SK-N-SH (cell line): ENCODE measurements around the gene CBFA2T2.

Source experiments
- EP300 ChIP-seq, 2 experiments: IDR thresholded peaks; 2 replicates each; pipeline versions ENCODE4 v1.4.0 to v1.6.1; 2012; ENCODE audit warnings: borderline replicate concordance in 1 of 2, low read depth in 1 of 2, low read length in 1 of 2
- FOXJ3 ChIP-seq: sonication (generic); formaldehyde crosslinking; IDR thresholded peaks from 2 replicates; pipeline ENCODE4 v1.5.1; 2020; ENCODE audit warnings: mild to moderate bottlenecking, missing genetic modification reagents
- GABPA ChIP-seq: IDR thresholded peaks from 2 replicates; pipeline ENCODE4 v1.4.0; 2012; ENCODE audit warnings: low read depth, mild to moderate bottlenecking
- GATA2 ChIP-seq: sonication (generic); formaldehyde crosslinking; IDR thresholded peaks from 2 replicates; pipeline ENCODE4 v1.5.0; 2020; ENCODE audit warnings: mild to moderate bottlenecking, missing genetic modification reagents
- JUND ChIP-seq: IDR thresholded peaks from 2 replicates; pipeline ENCODE4 v1.4.0; 2012
- NFIC ChIP-seq: IDR thresholded peaks from 2 replicates; pipeline ENCODE4 v1.4.0; 2012; ENCODE audit warnings: borderline replicate concordance
- POLR2AphosphoS5 ChIP-seq: IDR thresholded peaks from 2 replicates; pipeline ENCODE4 v1.6.1; 2012; ENCODE audit warnings: low read depth, low read length
- RFX5 ChIP-seq: IDR thresholded peaks from 2 replicates; pipeline ENCODE4 v1.6.1; 2012; ENCODE audit warnings: mild to moderate bottlenecking, improper control_type of control experiment, low read length
- RXRA ChIP-seq: IDR thresholded peaks from 2 replicates; pipeline ENCODE4 v1.4.0; 2012; ENCODE audit warnings: low read depth, mild to moderate bottlenecking, borderline replicate concordance
- TAF1 ChIP-seq: IDR thresholded peaks from 2 replicates; pipeline ENCODE4 v1.6.1; 2012; ENCODE audit warnings: low read depth, mild to moderate bottlenecking, low read length, moderate library complexity, borderline replicate concordance
- TEAD4 ChIP-seq: IDR thresholded peaks from 2 replicates; pipeline ENCODE4 v1.4.0; 2012; ENCODE audit warnings: mild to moderate bottlenecking, borderline replicate concordance; ENCODE audit not compliant: insufficient read depth
- TF ChIP-seq, protein P1 (sequence below): fragments of 200-600 bp; sonication (generic); IDR thresholded peaks from 2 replicates; pipeline ENCODE4 v1.6.1; 2017; ENCODE audit warnings: antibody characterized with exemption, mild to moderate bottlenecking, moderate library complexity
- TF ChIP-seq, protein P2 (sequence below): IDR thresholded peaks from 2 replicates; pipeline ENCODE4 v1.6.1; 2012; ENCODE audit warnings: mild to moderate bottlenecking, low read depth, low read length, moderate library complexity
- TF ChIP-seq, protein P3 (sequence below): IDR thresholded peaks from 2 replicates; pipeline ENCODE4 v1.4.0; 2012; ENCODE audit warnings: low read depth

GRCh38 chr20:33621717-33622400 lies 132.0 kb downstream of the CBFA2T2 start:
- TF ChIP-seq EP300 (IDR thresholded peaks at IDR 0.05; ENCODE audit: borderline replicate concordance in 1 of 2, low read depth in 1 of 2, low read length in 1 of 2) (no peak), GATA2 (CRISPR knock-in tag) (no peak), POLR2AphosphoS5 (no peak), NFIC (no peak), TAF1 (no peak), FOXJ3 (CRISPR knock-in tag) (no peak), JUND (no peak), RXRA (no peak), RFX5 (no peak), GABPA (no peak), TEAD4 (no peak)
- TF ChIP-seq, protein P1, sequence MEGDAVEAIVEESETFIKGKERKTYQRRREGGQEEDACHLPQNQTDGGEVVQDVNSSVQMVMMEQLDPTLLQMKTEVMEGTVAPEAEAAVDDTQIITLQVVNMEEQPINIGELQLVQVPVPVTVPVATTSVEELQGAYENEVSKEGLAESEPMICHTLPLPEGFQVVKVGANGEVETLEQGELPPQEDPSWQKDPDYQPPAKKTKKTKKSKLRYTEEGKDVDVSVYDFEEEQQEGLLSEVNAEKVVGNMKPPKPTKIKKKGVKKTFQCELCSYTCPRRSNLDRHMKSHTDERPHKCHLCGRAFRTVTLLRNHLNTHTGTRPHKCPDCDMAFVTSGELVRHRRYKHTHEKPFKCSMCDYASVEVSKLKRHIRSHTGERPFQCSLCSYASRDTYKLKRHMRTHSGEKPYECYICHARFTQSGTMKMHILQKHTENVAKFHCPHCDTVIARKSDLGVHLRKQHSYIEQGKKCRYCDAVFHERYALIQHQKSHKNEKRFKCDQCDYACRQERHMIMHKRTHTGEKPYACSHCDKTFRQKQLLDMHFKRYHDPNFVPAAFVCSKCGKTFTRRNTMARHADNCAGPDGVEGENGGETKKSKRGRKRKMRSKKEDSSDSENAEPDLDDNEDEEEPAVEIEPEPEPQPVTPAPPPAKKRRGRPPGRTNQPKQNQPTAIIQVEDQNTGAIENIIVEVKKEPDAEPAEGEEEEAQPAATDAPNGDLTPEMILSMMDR: no peak
- TF ChIP-seq, protein P2, sequence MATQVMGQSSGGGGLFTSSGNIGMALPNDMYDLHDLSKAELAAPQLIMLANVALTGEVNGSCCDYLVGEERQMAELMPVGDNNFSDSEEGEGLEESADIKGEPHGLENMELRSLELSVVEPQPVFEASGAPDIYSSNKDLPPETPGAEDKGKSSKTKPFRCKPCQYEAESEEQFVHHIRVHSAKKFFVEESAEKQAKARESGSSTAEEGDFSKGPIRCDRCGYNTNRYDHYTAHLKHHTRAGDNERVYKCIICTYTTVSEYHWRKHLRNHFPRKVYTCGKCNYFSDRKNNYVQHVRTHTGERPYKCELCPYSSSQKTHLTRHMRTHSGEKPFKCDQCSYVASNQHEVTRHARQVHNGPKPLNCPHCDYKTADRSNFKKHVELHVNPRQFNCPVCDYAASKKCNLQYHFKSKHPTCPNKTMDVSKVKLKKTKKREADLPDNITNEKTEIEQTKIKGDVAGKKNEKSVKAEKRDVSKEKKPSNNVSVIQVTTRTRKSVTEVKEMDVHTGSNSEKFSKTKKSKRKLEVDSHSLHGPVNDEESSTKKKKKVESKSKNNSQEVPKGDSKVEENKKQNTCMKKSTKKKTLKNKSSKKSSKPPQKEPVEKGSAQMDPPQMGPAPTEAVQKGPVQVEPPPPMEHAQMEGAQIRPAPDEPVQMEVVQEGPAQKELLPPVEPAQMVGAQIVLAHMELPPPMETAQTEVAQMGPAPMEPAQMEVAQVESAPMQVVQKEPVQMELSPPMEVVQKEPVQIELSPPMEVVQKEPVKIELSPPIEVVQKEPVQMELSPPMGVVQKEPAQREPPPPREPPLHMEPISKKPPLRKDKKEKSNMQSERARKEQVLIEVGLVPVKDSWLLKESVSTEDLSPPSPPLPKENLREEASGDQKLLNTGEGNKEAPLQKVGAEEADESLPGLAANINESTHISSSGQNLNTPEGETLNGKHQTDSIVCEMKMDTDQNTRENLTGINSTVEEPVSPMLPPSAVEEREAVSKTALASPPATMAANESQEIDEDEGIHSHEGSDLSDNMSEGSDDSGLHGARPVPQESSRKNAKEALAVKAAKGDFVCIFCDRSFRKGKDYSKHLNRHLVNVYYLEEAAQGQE: no peak
- TF ChIP-seq, protein P3, sequence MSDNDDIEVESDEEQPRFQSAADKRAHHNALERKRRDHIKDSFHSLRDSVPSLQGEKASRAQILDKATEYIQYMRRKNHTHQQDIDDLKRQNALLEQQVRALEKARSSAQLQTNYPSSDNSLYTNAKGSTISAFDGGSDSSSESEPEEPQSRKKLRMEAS: no peak
